ENCODE data around the gene TTLL6.

Gene TTLL6

GRCh38 chr17:48752399-48753288, 64.4 kb downstream of the TTLL6 start:
- H3K4me3 ChIP-seq (ENCODE audit: low read length) = no peak overlapping the region
- DNase-seq (ENCODE audit: low read depth) = no peak
- TF ChIP-seq, protein P1, sequence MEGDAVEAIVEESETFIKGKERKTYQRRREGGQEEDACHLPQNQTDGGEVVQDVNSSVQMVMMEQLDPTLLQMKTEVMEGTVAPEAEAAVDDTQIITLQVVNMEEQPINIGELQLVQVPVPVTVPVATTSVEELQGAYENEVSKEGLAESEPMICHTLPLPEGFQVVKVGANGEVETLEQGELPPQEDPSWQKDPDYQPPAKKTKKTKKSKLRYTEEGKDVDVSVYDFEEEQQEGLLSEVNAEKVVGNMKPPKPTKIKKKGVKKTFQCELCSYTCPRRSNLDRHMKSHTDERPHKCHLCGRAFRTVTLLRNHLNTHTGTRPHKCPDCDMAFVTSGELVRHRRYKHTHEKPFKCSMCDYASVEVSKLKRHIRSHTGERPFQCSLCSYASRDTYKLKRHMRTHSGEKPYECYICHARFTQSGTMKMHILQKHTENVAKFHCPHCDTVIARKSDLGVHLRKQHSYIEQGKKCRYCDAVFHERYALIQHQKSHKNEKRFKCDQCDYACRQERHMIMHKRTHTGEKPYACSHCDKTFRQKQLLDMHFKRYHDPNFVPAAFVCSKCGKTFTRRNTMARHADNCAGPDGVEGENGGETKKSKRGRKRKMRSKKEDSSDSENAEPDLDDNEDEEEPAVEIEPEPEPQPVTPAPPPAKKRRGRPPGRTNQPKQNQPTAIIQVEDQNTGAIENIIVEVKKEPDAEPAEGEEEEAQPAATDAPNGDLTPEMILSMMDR (conservative IDR thresholded peaks at IDR 0.05; ENCODE audit: low read depth, low read length) = no peak

GRCh38 chr17:48751733-48752398, 65.2 kb downstream of the TTLL6 start:
- TF ChIP-seq, protein P1 (conservative IDR thresholded peaks at IDR 0.05; ENCODE audit: low read depth, low read length) = no peak
- no peak for DNase-seq (ENCODE audit: low read depth)
- H3K4me3 ChIP-seq (ENCODE audit: low read length) = no peak overlapping the region

DNA sequence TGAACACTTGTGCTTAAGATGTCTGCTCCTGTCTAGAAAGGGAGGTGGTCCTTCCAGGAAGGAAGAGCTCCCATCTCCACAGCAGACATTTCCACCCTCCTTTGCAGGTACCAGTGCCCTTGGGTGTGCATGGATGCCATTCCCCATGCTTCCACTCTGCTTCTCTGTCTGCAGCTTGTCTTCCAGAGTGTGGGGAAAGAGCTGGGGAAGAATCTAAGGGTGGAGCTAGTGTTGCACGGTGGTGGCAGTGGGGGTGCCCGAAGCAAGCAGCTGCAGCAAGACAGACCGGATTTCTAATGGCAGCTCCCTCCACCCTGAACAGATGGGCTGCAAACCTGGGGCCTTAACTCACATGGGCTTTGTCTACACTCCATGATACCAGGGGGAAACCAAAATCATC, 65.9 kb downstream of the TTLL6 start:
- no peak for DNase-seq (ENCODE audit: low read depth)
- no peak overlapping the region for H3K4me3 ChIP-seq (ENCODE audit: low read length)
- TF ChIP-seq, protein P1 (conservative IDR thresholded peaks at IDR 0.05; ENCODE audit: low read depth, low read length) = no peak

- H3K4me3 ChIP-seq (ENCODE audit: low read length) = no peak overlapping the region
- TF ChIP-seq, protein P1 (conservative IDR thresholded peaks at IDR 0.05; ENCODE audit: low read depth, low read length) = no peak
- DNase-seq (ENCODE audit: low read depth) = no peak
These were observed 67.1 kb downstream of the TTLL6 start for GRCh38 chr17:48749621-48750553.

DNA sequence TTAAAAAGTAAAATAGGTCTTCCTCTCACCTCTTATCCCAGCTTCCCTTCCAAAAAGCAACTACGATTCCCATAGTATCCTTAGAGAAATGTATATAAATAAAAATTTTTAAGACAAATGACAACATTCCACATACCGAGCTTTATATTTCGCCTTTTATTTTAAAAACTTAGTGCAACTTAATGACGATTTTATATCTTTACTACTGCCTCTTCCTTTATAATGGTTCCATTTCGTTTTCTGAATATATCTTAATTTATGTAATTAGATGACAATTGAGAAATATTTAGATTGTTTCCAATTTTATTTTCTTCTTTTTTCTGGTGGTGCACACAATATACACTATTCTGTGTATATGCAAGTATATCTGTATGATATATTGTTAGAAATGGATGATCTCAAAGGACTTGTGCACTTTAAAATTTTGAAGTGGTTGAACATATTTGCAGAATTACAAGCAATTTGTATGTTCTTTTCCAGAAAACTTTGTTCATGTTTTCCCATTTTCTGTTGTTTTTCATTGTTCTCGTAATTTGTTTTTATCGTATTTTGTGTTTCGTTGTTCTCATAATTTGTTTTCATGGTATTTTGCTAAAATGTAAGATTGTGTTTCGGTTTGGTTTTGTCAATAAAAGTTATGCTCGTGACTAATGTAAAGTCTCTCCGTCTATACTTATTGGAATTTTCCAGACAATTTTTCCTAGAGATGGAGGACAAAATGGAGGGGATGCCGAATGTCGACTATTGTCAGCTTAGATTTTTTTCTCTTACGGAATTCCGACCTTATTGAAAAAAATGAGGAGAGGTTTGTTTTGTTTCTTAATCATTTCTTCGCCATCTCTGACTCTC, 68.1 kb downstream of the TTLL6 start:
- H3K4me3 ChIP-seq (ENCODE audit: low read length) = no peak overlapping the region
- TF ChIP-seq, protein P1 (conservative IDR thresholded peaks at IDR 0.05; ENCODE audit: low read depth, low read length) = no peak
- DNase-seq (ENCODE audit: low read depth) = no peak

Measured in retinal pigment epithelial cell (primary cell).